NCI-H2081 treated with DMSO at 0.1 percent for 48 hours (cell line): Measurements from ENCODE around the gene HSD17B12.
"Not testable (repeated sequence)": the region's sequence is repeated elsewhere in the genome, so short reads cannot be mapped to it uniquely, and the experiment has no call there.

ENCODE experiments used
- DNase-seq: peaks from one replicate; lab custom pipeline; 2025; lab: John Stamatoyannopoulos, UW

Gene HSD17B12

GRCh38 chr11:43747130-43747802 lies 66.7 kb downstream of the HSD17B12 start:
- DNase-seq = no peak

GRCh38 chr11:43748095-43748494 lies 67.6 kb downstream of the HSD17B12 start:
- DNase-seq = no peak

- DNase-seq = no peak
Measured at GRCh38 chr11:43751726-43752125, 71.2 kb downstream of the HSD17B12 start.

GRCh38 chr11:43756575-43756974 lies 76.0 kb downstream of the HSD17B12 start:
- no peak for DNase-seq

GRCh38 chr11:43758927-43759326 lies 78.4 kb downstream of the HSD17B12 start:
- DNase-seq = no peak

GRCh38 chr11:43760902-43761301 lies 80.4 kb downstream of the HSD17B12 start:
- no peak for DNase-seq

- no peak for DNase-seq
Measured at GRCh38 chr11:43765194-43765593, 84.7 kb downstream of the HSD17B12 start.

GRCh38 chr11:43768654-43769053 lies 88.1 kb downstream of the HSD17B12 start:
- DNase-seq = not testable (repeated sequence)

GRCh38 chr11:43770173-43770572 lies 89.6 kb downstream of the HSD17B12 start:
- no peak for DNase-seq

- DNase-seq = no peak
Measured at GRCh38 chr11:43772733-43773132, 92.2 kb downstream of the HSD17B12 start.

GRCh38 chr11:43774786-43775185 lies 94.2 kb downstream of the HSD17B12 start:
- no peak for DNase-seq

GRCh38 chr11:43779306-43779705 lies 98.8 kb downstream of the HSD17B12 start:
- no peak for DNase-seq

- no peak for DNase-seq
Measured at GRCh38 chr11:43784301-43784700, 103.8 kb downstream of the HSD17B12 start.

- no peak for DNase-seq
Measured at GRCh38 chr11:43784866-43785265, 104.3 kb downstream of the HSD17B12 start.

- DNase-seq = no peak
Measured at GRCh38 chr11:43785318-43785717, 104.8 kb downstream of the HSD17B12 start.

GRCh38 chr11:43786016-43786415 lies 105.5 kb downstream of the HSD17B12 start:
- no peak for DNase-seq

- no peak for DNase-seq
Measured at GRCh38 chr11:43787824-43788223, 107.3 kb downstream of the HSD17B12 start.

- no peak for DNase-seq
Measured at GRCh38 chr11:43788421-43788820, 107.9 kb downstream of the HSD17B12 start.

- DNase-seq = no peak
Measured at GRCh38 chr11:43789700-43790443, 109.3 kb downstream of the HSD17B12 start.

- no peak for DNase-seq
Measured at GRCh38 chr11:43790444-43790794, 109.9 kb downstream of the HSD17B12 start.

- no peak for DNase-seq
Measured at GRCh38 chr11:43797337-43797736, 116.8 kb downstream of the HSD17B12 start.

- DNase-seq = no peak
Measured at GRCh38 chr11:43797866-43798265, 117.3 kb downstream of the HSD17B12 start.

GRCh38 chr11:43802509-43802908 lies 122.0 kb downstream of the HSD17B12 start:
- no peak for DNase-seq

GRCh38 chr11:43803766-43804165 lies 123.2 kb downstream of the HSD17B12 start:
- no peak for DNase-seq
